Measurements from ENCODE around the gene RBM15B. TPM values are rescaled to one million over a fixed set of nuclear protein-coding genes. Genes with fewer than 3 reads are reported as not detected.
A peak's percentile ranks its signal among the peaks of the same experiment; 100 is the strongest.
"Not testable (repeated sequence)": the region's sequence is repeated elsewhere in the genome, so short reads cannot be mapped to it uniquely, and the experiment has no call there.

The RBM15B gene
- total RNA-seq, 2 experiments from 2014 or later = 19.0 to 19.4 TPM

- no peak overlapping the region for H3K27ac Mint-ChIP-seq
- CTCF ChIA-PET = interaction anchor here (1.3 kb wide), 1 partner anchor 390 kb away, joined by 3 read pairs; no protein-coding TSS in a partner anchor
These were observed 29.3 kb upstream of the RBM15B start for GRCh38 chr3:51361746-51362145.

DNA sequence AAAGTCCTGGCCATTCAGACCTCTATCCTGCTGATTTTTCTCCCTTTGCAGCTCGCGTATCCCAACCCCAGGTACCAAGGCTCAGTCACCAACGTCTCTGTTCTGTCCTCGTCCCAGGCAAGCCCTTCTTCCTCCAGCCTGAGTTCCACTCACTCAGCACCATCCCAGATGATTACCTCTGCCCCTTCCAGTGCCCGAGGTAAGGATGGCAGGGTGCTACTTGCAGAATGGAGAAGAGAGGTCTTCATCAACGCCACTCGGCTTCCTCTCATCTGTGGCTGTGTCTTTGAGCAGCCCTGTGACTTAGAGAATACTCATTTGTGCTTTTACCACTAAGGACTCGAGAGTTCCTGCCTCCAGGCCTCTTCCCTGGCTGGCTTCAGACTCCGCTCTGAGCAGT lies 28.6 kb upstream of the RBM15B start:
- H3K36me3 Mint-ChIP-seq = peaks cover 5% of the 10 kb centered on the region

More at GRCh38 chr3:51361746-51362145, 29.3 kb upstream of the RBM15B start:
- no peaks in the 10 kb centered on the region for H3K27me3 Mint-ChIP-seq
- H3K9me3 Mint-ChIP-seq = peaks cover 7% of the 10 kb centered on the region
- intact Hi-C loops (cut with micrococcal nuclease) = no loop called here
- H3K4me1 Mint-ChIP-seq (ENCODE audit: low read depth) = no peaks in the 10 kb centered on the region
- POLR2A ChIA-PET = no interaction called here
- DNase-seq = no peak
- peaks cover 5% of the 10 kb centered on the region for H3K36me3 Mint-ChIP-seq
- H3K4me3 Mint-ChIP-seq = no peak overlapping the region

DNA sequence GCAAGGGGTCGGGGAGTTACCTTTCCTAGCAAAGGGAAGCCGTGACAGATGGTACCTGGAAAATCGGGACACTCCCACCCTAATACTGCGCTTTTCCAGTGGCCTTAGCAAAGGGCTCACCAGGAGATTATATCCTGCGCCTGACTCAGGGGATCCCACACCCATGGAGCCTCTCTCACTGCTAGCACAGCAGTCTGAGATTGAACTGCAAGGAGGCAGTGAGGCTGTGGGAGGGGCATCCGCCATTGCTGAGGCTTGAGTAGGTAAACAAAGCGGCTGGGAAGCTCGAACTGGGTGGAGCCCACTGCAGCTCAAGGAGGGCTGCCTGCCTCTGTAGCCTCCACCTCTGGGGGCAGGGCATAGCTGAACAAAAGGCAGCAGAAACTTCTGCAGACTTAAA lies 22.8 kb upstream of the RBM15B start:
- DNase-seq; H3K27ac Mint-ChIP-seq; H3K27me3 Mint-ChIP-seq; H3K4me3 Mint-ChIP-seq; H3K36me3 Mint-ChIP-seq; intact Hi-C loops (cut with micrococcal nuclease); POLR2A ChIA-PET; H3K9me3 Mint-ChIP-seq; H3K4me1 Mint-ChIP-seq (ENCODE audit: low read depth): not testable (repeated sequence)
- CTCF ChIA-PET = interaction anchor here (0.6 kb wide), 1 partner anchor 254 kb away, joined by 5 read pairs; no protein-coding TSS in a partner anchor

More for the DNA sequence above, 28.6 kb upstream of the RBM15B start:
- DNase-seq = no peak
- H3K27me3 Mint-ChIP-seq = no peaks in the 10 kb centered on the region
- H3K4me1 Mint-ChIP-seq (ENCODE audit: low read depth) = no peaks in the 10 kb centered on the region
- no peak overlapping the region for H3K27ac Mint-ChIP-seq
- POLR2A ChIA-PET = no interaction called here
- intact Hi-C loops (cut with micrococcal nuclease) = no loop called here
- no peak overlapping the region for H3K4me3 Mint-ChIP-seq
- H3K9me3 Mint-ChIP-seq = peaks cover 7% of the 10 kb centered on the region
- CTCF ChIA-PET = interaction anchor here (1.3 kb wide), 1 partner anchor 391 kb away, joined by 3 read pairs; no protein-coding TSS in a partner anchor

- Mint-ChIP-seq H3K27ac (no peak overlapping the region), H3K9me3 (no peaks in the 10 kb centered on the region), H3K4me3 (no peak overlapping the region), H3K4me1 (ENCODE audit: low read depth) (no peaks in the 10 kb centered on the region), H3K27me3 (peaks cover 4% of the 10 kb centered on the region), H3K36me3 (no peaks in the 10 kb centered on the region)
- CTCF ChIA-PET = interaction anchor here (0.7 to 3.6 kb wide), 14 partner anchors 8 to 822 kb away, joined by 3 to 41 read pairs (median 4); partner anchors contain the start of gene MAPKAPK3
- POLR2A ChIA-PET = no interaction called here
- intact Hi-C loops (cut with micrococcal nuclease) = loop anchor here (1.0 to 10.0 kb wide), 4 partner anchors 267 to 756 kb away; no protein-coding TSS in a partner anchor
- peak; percentile 63 for DNase-seq
These were observed 19.0 kb upstream of the RBM15B start for GRCh38 chr3:51371943-51372557.

DNA sequence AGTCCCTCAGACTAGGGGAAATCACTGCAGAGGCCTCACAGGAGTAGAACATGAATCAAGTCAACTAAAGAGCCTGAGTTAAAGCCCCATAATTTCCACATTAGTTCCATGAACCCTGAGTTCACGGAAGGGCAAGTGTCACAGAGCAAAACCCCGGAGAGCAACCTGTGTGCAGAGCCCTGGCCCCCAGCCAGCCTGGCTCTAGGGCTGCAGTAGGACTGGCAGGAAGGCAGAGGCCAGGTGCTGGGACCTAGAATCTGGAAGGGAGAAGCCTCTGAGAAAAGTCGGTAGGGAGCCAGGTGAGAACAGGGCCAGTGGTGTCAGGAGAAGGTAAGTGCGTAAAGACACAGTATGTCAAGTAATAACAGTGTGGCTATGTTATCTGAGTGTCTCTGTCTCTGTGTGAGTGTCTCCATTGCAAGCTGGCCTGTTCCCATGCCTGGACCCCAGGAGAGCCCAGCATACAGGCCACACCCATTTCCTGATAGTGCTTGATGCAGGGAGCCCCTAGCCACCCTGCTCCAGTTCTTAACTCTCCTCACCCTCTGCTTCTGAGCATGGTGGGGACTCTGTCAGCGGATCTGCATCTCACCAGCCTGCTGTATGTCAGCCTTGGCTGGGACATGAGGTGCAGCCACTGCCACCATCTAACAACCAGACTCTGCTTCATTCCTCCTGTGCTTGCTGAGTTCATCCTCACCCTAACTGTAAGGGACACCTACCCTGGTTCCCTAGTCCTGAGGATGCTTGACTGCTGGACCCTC lies 17.2 kb upstream of the RBM15B start:
- no peaks in the 10 kb centered on the region for H3K27me3 Mint-ChIP-seq
- POLR2A ChIA-PET = no interaction called here

GRCh38 chr3:51374456-51374855 lies 16.6 kb upstream of the RBM15B start:
- Mint-ChIP-seq H3K27ac (no peak overlapping the region), H3K36me3 (no peaks in the 10 kb centered on the region), H3K4me3 (no peak overlapping the region), H3K4me1 (ENCODE audit: low read depth) (no peaks in the 10 kb centered on the region), H3K27me3 (no peaks in the 10 kb centered on the region), H3K9me3 (no peaks in the 10 kb centered on the region)
- no peak for DNase-seq
- ChIA-PET POLR2A (interaction anchor here (0.8 kb wide), 1 partner anchor 10 kb away, joined by 3 read pairs; no protein-coding TSS in a partner anchor), CTCF (no interaction called here)
- intact Hi-C loops (cut with micrococcal nuclease) = loop anchor here (5.0 to 10.0 kb wide), 2 partner anchors 270 to 697 kb away; no protein-coding TSS in a partner anchor

More for the DNA sequence above, 17.2 kb upstream of the RBM15B start:
- DNase-seq = no peak
- H3K36me3 Mint-ChIP-seq = no peaks in the 10 kb centered on the region
- H3K9me3 Mint-ChIP-seq = no peaks in the 10 kb centered on the region
- no peak overlapping the region for H3K27ac Mint-ChIP-seq
- intact Hi-C loops (cut with micrococcal nuclease) = loop anchor here (2.0 to 10.0 kb wide), 3 partner anchors 269 to 697 kb away; no protein-coding TSS in a partner anchor
- CTCF ChIA-PET = interaction anchor here (1.0 kb wide), 1 partner anchor 402 kb away, joined by 3 read pairs; no protein-coding TSS in a partner anchor
- H3K4me1 Mint-ChIP-seq (ENCODE audit: low read depth) = no peaks in the 10 kb centered on the region
- no peak overlapping the region for H3K4me3 Mint-ChIP-seq

- no peak for DNase-seq
- Mint-ChIP-seq H3K9me3 (no peaks in the 10 kb centered on the region), H3K4me3 (no peak overlapping the region), H3K27me3 (no peaks in the 10 kb centered on the region), H3K27ac (no peak overlapping the region), H3K36me3 (no peaks in the 10 kb centered on the region), H3K4me1 (ENCODE audit: low read depth) (no peaks in the 10 kb centered on the region)
- POLR2A ChIA-PET = interaction anchor here (0.8 kb wide), 1 partner anchor 9 kb away, joined by 3 read pairs; no protein-coding TSS in a partner anchor
- intact Hi-C loops (cut with micrococcal nuclease) = loop anchor here (10.0 kb wide), 1 partner anchor 270 kb away; no protein-coding TSS in a partner anchor
- CTCF ChIA-PET = interaction anchor here (0.7 kb wide), 1 partner anchor 10 kb away, joined by 3 read pairs; the partner anchor contains the start of gene MANF
These were observed 15.9 kb upstream of the RBM15B start for GRCh38 chr3:51375136-51375535.

- intact Hi-C loops (cut with micrococcal nuclease) = loop anchor here (10.0 kb wide), 1 partner anchor 271 kb away; no protein-coding TSS in a partner anchor
- no peak for DNase-seq
- Mint-ChIP-seq H3K27ac (no peak overlapping the region), H3K36me3 (no peaks in the 10 kb centered on the region), H3K27me3 (no peaks in the 10 kb centered on the region), H3K4me3 (no peak overlapping the region), H3K9me3 (no peaks in the 10 kb centered on the region), H3K4me1 (ENCODE audit: low read depth) (no peaks in the 10 kb centered on the region)
- ChIA-PET CTCF (interaction anchor here (0.7 kb wide), 1 partner anchor 9 kb away, joined by 3 read pairs; the partner anchor contains the start of gene MANF), POLR2A (no interaction called here)
These were observed 15.5 kb upstream of the RBM15B start for GRCh38 chr3:51375571-51375970.

GRCh38 chr3:51378065-51378464 lies 13.0 kb upstream of the RBM15B start:
- Mint-ChIP-seq H3K27ac (no peak overlapping the region), H3K4me3 (no peak overlapping the region), H3K9me3 (no peaks in the 10 kb centered on the region), H3K36me3 (no peaks in the 10 kb centered on the region), H3K27me3 (no peaks in the 10 kb centered on the region), H3K4me1 (ENCODE audit: low read depth) (peaks cover under 1% of the 10 kb centered on the region)
- intact Hi-C loops (cut with micrococcal nuclease) = loop anchor here (10.0 kb wide), 1 partner anchor 273 kb away; no protein-coding TSS in a partner anchor
- DNase-seq = no peak
- ChIA-PET POLR2A (no interaction called here), CTCF (interaction anchor here (1.6 to 1.8 kb wide), 2 partner anchors 9 to 14 kb away, joined by 3 to 4 read pairs; no protein-coding TSS in a partner anchor)

- Mint-ChIP-seq H3K4me1 (ENCODE audit: low read depth) (peaks cover 8% of the 10 kb centered on the region), H3K9me3 (no peaks in the 10 kb centered on the region), H3K4me3 (no peak overlapping the region), H3K27me3 (no peaks in the 10 kb centered on the region), H3K27ac (no peak overlapping the region), H3K36me3 (no peaks in the 10 kb centered on the region)
- POLR2A ChIA-PET = no interaction called here
- no peak for DNase-seq
- intact Hi-C loops (cut with micrococcal nuclease) = loop anchor here (10.0 kb wide), 1 partner anchor 274 kb away; no protein-coding TSS in a partner anchor
- CTCF ChIA-PET = interaction anchor here (0.8 to 1.8 kb wide), 5 partner anchors 9 to 726 kb away, joined by 3 to 4 read pairs (median 3); no protein-coding TSS in a partner anchor
These were observed 12.4 kb upstream of the RBM15B start for GRCh38 chr3:51378726-51379125.

DNA sequence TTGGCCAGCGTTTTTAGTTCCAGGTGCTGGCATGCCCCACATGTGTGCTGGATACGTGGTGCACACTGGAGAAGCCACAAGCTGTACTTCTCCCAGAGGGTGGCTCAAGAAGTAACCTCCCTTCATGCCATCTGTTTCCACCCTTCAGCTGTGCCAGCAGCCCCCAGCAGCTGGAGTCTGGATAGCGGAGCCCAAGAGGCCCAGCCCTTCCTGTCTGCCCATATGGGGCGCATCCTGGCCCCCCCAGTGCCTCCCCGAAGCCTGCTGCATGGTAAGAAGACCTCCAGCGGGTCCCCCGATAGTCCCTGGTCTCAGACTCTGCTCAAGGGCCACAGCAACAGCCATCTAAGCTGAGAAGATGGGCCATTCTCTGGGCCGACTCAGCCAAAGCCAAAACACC lies 11.8 kb upstream of the RBM15B start:
- ChIA-PET CTCF (interaction anchor here (0.8 to 1.2 kb wide), 2 partner anchors 122 to 703 kb away, joined by 3 read pairs; no protein-coding TSS in a partner anchor), POLR2A (no interaction called here)
- Mint-ChIP-seq H3K27me3 (no peaks in the 10 kb centered on the region), H3K4me3 (no peak overlapping the region), H3K4me1 (ENCODE audit: low read depth) (peaks cover 12% of the 10 kb centered on the region), H3K9me3 (no peaks in the 10 kb centered on the region), H3K36me3 (peaks cover 2% of the 10 kb centered on the region), H3K27ac (no peak overlapping the region)
- intact Hi-C loops (cut with micrococcal nuclease) = loop anchor here (10.0 kb wide), 1 partner anchor 274 kb away; no protein-coding TSS in a partner anchor
- DNase-seq = no peak

All from activated CD4-positive, alpha-beta memory T cell treated with anti-CD3 and anti-CD28 coated beads for 36 hours (primary cell).